HCT116 (cell line): ENCODE data around the gene PAEP. TPM values are rescaled to one million over a fixed set of nuclear protein-coding genes. Genes with fewer than 3 reads are reported as not detected.

Experiments used
- ATAC-seq: fragments of 200-7000 bp; cut with Tn5 transposase; 2 replicates; pipeline ENCODE4 v1.9.1; 2020; ENCODE audit warnings: mild to moderate bottlenecking, moderate library complexity
- BruUV-seq: library from RNA; stranded (reverse); fragments of 400-500 nt; replicated peaks from 2 replicates; lab custom pipeline; 2021; lab: Mats Ljungman, UMichigan
- CTCF ChIA-PET: fragments of 300-600 bp; sonication (Branson Sonifier 250); formaldehyde crosslinking; loops from one replicate; lab custom pipeline; 2021; ENCODE audit warnings: antibody characterized with exemption; lab: Charles Lee
- POLR2A ChIA-PET: fragments of 300-600, 350-600 bp; sonication (Branson Sonifier 250); formaldehyde crosslinking; loops from one replicate; lab custom pipeline; 2021; ENCODE audit warnings: antibody characterized with exemption; lab: Charles Lee
- RAD21 ChIA-PET, 2 experiments: fragments of 300-600 bp; sonication (Branson Sonifier 250); formaldehyde crosslinking; loops; one replicate each; lab custom pipeline; 2023; ENCODE audit warnings: low total read pairs in 2 of 2; ENCODE audit not compliant: uncharacterized antibody in 2 of 2, unreplicated experiment in 2 of 2, low non-redundant PET in 1 of 2; lab: Charles Lee
- DNase-seq: peaks from one replicate; pipeline ENCODE4 v3.0.0-alpha.2; 2010; ENCODE audit warnings: low read depth, low spot score
- H2AFZ ChIP-seq: fragments of 200-600 bp; shearing (Covaris generic), sonication (generic); 2 replicates; pipeline ENCODE4 v1.6.1; 2017; ENCODE audit warnings: low read depth, mixed run types, mixed read lengths, antibody characterized with exemption, low read length; ENCODE audit not compliant: poor library complexity, severe bottlenecking
- H3K27ac ChIP-seq: 2 replicates; pipeline ENCODE4 v1.5.1; 2012; ENCODE audit warnings: low read depth, low read length
- H3K27me3 ChIP-seq: fragments of 200-600 bp; sonication (generic); 2 replicates; pipeline ENCODE4 v1.6.1; 2016; ENCODE audit warnings: mixed run types, low read length, mixed read lengths; ENCODE audit not compliant: insufficient read depth
- H3K36me3 ChIP-seq, 2 experiments: fragments of 200-500 bp in 1 of 2; fragments of 200-600 bp in 1 of 2; sonication (Bioruptor generic) in 1 of 2; sonication (generic) in 1 of 2; 2 replicates each; pipeline versions ENCODE4 v1.5.1 to v1.6.1; 2014 to 2016; ENCODE audit warnings: low read length in 2 of 2, inconsistent platforms in 1 of 2, mixed read lengths in 1 of 2, mixed run types in 1 of 2; ENCODE audit not compliant: insufficient read depth in 2 of 2, control insufficient read depth in 1 of 2
- H3K4me1 ChIP-seq, 2 experiments: fragments of 200-600 bp in 1 of 2; sonication (generic) in 1 of 2; 2 replicates each; pipeline versions ENCODE4 v1.5.1 to v1.6.1; 2012 to 2017; ENCODE audit warnings: low read length in 2 of 2, inconsistent platforms in 1 of 2, mild to moderate bottlenecking in 1 of 2, mixed read lengths in 1 of 2, mixed run types in 1 of 2, moderate library complexity in 1 of 2; ENCODE audit not compliant: insufficient read depth in 2 of 2, control insufficient read depth in 1 of 2
- H3K4me2 ChIP-seq: fragments of 200-600 bp; sonication (generic); 2 replicates; pipeline ENCODE4 v1.6.1; 2017; ENCODE audit warnings: mixed run types, low read length, mixed read lengths
- H3K4me3 ChIP-seq, 2 experiments: fragments of 200-600 bp in 1 of 2; sonication (generic) in 1 of 2; replicated peaks in 1 of 2; 2 replicates each; pipeline ENCODE4 v1.5.1; 2011 to 2016; ENCODE audit warnings: low read length in 2 of 2, control low read depth in 1 of 2, low read depth in 1 of 2, mild to moderate bottlenecking in 1 of 2, mixed read lengths in 1 of 2, mixed run types in 1 of 2
- H3K79me2 ChIP-seq: fragments of 200-600 bp; sonication (generic); 2 replicates; pipeline ENCODE4 v1.6.1; 2017; ENCODE audit warnings: mild to moderate bottlenecking, mixed run types, low read length, moderate library complexity, mixed read lengths; ENCODE audit not compliant: insufficient read depth
- H3K9ac ChIP-seq: fragments of 200-600 bp; sonication (generic); 2 replicates; pipeline ENCODE4 v1.6.1; 2016; ENCODE audit warnings: low read length, mixed read lengths
- H3K9me2 ChIP-seq: fragments of 200-600 bp; sonication (generic), shearing (Covaris generic); 2 replicates; pipeline ENCODE4 v1.6.1; 2017; ENCODE audit warnings: mixed run types, mild to moderate bottlenecking, moderate library complexity; ENCODE audit not compliant: insufficient read depth
- H3K9me3 ChIP-seq, 2 experiments: fragments of 200-500 bp in 1 of 2; fragments of 200-600 bp in 1 of 2; sonication (Bioruptor generic) in 1 of 2; sonication (generic) in 1 of 2; 2 replicates each; pipeline ENCODE4 v1.6.1; 2014 to 2017; ENCODE audit warnings: low read length in 2 of 2, mixed read lengths in 2 of 2, inconsistent platforms in 1 of 2, low read depth in 1 of 2, mild to moderate bottlenecking in 1 of 2, mixed run types in 1 of 2, moderate library complexity in 1 of 2; ENCODE audit not compliant: control insufficient read depth in 1 of 2, insufficient read depth in 1 of 2
- H4K20me1 ChIP-seq: fragments of 200-600 bp; sonication (generic), shearing (Covaris generic); 2 replicates; pipeline ENCODE4 v1.6.1; 2017; ENCODE audit warnings: mixed run types, mild to moderate bottlenecking, moderate library complexity; ENCODE audit not compliant: insufficient read depth
- CBX3 ChIP-seq: IDR thresholded peaks from 2 replicates; pipeline ENCODE4 v1.6.1; 2012; ENCODE audit warnings: low read depth
- EGR1 ChIP-seq: IDR thresholded peaks from 2 replicates; pipeline ENCODE4 v1.6.1; 2012; ENCODE audit warnings: low read depth
- EZH2phosphoT487 ChIP-seq: fragments of 200-600 bp; IDR thresholded peaks from 2 replicates; pipeline ENCODE4 v1.6.1; 2018; ENCODE audit warnings: antibody characterized with exemption, borderline replicate concordance
- FOSL1 ChIP-seq: IDR thresholded peaks from 2 replicates; pipeline ENCODE4 v1.6.1; 2012; ENCODE audit warnings: low read depth
- JUND ChIP-seq: IDR thresholded peaks from 2 replicates; pipeline ENCODE4 v1.6.1; 2012
- SIN3A ChIP-seq: IDR thresholded peaks from 2 replicates; pipeline ENCODE4 v1.6.1; 2012; ENCODE audit warnings: low read depth
- SP1 ChIP-seq: IDR thresholded peaks from 2 replicates; pipeline ENCODE4 v1.6.1; 2012; ENCODE audit warnings: low read depth
- SRF ChIP-seq: IDR thresholded peaks from 2 replicates; pipeline ENCODE4 v1.6.1; 2012; ENCODE audit warnings: low read depth
- TCF7L2 ChIP-seq: IDR thresholded peaks from 2 replicates; pipeline ENCODE4 v1.7.0; 2011; ENCODE audit warnings: borderline replicate concordance, inconsistent platforms; ENCODE audit not compliant: insufficient read depth, insufficient read length; ENCODE audit errors: extremely low read depth
- ZFX ChIP-seq: fragments of 450-650 bp; IDR thresholded peaks from 2 replicates; pipeline ENCODE4 v1.6.1; 2017
- intact Hi-C: fragments of 100-400 bp; cut with micrococcal nuclease; formaldehyde crosslinking; loops from 2 replicates; pipeline ENCODE4 v1.10.0; 2022
- total RNA-seq: library from RNA; stranded (reverse); gene quantifications from one replicate; pipeline ENCODE4 v1.2.1, GENCODE V29; 2021; ENCODE audit not compliant: unreplicated experiment
- TF ChIP-seq, protein P1 (sequence below): IDR thresholded peaks from 2 replicates; pipeline ENCODE4 v1.6.1; 2011; ENCODE audit warnings: mild to moderate bottlenecking, low read length, moderate library complexity; ENCODE audit not compliant: insufficient replicate concordance; ENCODE audit errors: extremely low read depth
- TF ChIP-seq, protein P2 (sequence below): IDR thresholded peaks from 2 replicates; pipeline ENCODE4 v1.6.1; 2012

The PAEP gene
- total RNA-seq, 1 experiment from 2014 or later: not detected

- H3K36me3 ChIP-seq: no peaks in the 10 kb centered on the region
- POLR2A ChIA-PET: no interaction called here
- no peak overlapping the region; the same call in 1 of the 2 replicates for H3K27ac ChIP-seq
- no peaks in the 10 kb centered on the region for H3K9me3 ChIP-seq
- H3K4me3 ChIP-seq: no peak overlapping the region
- H2AFZ ChIP-seq: peak overlapping the region; percentile 48
- DNase-seq (no peak), ATAC-seq (peak; percentile 12)
- no peak overlapping the region for H3K4me2 ChIP-seq
- intact Hi-C loops: loop anchor here (5.0 to 10.0 kb wide), 4 partner anchors 120 to 678 kb away; partner anchors contain the start of gene UBAC1
- H3K27me3 ChIP-seq: no peaks in the 10 kb centered on the region
- H3K4me1 ChIP-seq: peaks cover 0 to 4% of the 10 kb centered on the region in 2 experiments; a peak in 2 of 4 replicates
- no peaks in the 10 kb centered on the region for H3K9me2 ChIP-seq
- RAD21 ChIA-PET: no interaction called here
- TF ChIP-seq ZFX (no peak), JUND (no peak), SIN3A (no peak), EZH2phosphoT487 (no peak), EGR1 (no peak), CBX3 (no peak), SP1 (no peak), TCF7L2 (no peak), SRF (no peak), FOSL1 (no peak)
- TF ChIP-seq, protein P1, sequence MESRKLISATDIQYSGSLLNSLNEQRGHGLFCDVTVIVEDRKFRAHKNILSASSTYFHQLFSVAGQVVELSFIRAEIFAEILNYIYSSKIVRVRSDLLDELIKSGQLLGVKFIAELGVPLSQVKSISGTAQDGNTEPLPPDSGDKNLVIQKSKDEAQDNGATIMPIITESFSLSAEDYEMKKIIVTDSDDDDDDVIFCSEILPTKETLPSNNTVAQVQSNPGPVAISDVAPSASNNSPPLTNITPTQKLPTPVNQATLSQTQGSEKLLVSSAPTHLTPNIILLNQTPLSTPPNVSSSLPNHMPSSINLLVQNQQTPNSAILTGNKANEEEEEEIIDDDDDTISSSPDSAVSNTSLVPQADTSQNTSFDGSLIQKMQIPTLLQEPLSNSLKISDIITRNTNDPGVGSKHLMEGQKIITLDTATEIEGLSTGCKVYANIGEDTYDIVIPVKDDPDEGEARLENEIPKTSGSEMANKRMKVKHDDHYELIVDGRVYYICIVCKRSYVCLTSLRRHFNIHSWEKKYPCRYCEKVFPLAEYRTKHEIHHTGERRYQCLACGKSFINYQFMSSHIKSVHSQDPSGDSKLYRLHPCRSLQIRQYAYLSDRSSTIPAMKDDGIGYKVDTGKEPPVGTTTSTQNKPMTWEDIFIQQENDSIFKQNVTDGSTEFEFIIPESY: no peak
- TF ChIP-seq, protein P2, sequence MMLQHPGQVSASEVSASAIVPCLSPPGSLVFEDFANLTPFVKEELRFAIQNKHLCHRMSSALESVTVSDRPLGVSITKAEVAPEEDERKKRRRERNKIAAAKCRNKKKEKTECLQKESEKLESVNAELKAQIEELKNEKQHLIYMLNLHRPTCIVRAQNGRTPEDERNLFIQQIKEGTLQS: no peak
- TF ChIP-seq, all 23 proteins: peak for 0
- Histone ChIP-seq H3K9ac (no peak overlapping the region), H4K20me1 (no peaks in the 10 kb centered on the region), H3K79me2 (no peaks in the 10 kb centered on the region)
- CTCF ChIA-PET: interaction anchor here (1.0 kb wide), 1 partner anchor 534 kb away, joined by 4 read pairs; no protein-coding TSS in a partner anchor
- no TSS peak for BruUV-seq
These were observed 43.1 kb downstream of the PAEP start for GRCh38 chr9:135604437-135605237.
